ENCODE data around the gene RYK.
"Not testable (repeated sequence)": the region's sequence is repeated elsewhere in the genome, so short reads cannot be mapped to it uniquely, and the experiment has no call there.

Gene RYK

DNA sequence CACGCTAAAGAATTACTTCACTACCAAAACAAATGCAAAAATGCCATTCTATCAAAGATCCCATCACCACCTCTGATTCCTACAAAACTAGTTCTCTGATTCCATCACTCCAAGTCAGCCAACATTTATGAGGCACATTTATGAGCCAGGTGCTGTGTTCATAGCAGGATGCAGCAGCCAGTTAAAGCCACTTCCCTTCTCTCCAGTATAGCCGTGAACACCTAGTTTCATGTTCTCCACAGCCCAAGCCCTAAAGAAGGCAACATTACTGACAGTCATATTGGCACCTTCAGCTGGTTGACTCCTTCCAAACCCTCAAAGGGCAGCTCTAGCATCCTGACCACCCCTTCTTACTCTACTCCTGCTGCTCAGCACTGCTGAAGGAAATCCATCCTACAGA, 36.4 kb downstream of the RYK start:
- no peak for DNase-seq

DNA sequence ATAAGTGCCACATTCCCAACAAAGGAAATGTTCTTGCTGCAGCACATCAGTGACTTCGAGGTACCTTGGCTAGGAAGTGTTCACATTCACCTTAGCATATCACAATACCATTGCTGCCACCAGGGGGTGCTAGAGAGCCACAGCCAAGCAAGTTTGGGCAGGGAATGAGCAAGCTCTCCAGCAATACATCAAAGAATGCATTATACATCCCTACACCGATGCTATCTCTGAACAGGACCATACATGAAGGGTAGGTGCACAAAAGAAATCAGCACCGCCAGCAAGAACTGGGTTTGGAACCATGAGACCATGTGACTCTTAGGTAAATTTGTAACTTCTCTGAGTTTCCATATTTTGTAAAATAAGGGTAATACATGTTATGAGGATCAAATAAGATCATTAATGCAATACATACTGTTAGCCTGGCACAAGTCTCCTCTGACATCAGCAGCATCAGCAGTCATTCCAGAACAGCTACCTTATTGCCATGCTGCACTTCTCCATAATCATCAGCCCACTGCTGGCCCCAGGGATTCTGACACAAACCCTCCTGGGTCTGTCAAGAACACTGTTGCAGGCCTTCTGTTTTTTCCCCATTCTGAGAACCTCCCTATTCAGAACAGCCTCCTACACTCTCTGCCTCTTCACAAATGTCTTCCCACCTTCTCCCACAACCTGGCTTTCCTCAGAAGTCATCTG, 37.5 kb downstream of the RYK start:
- peak; percentile 38 for DNase-seq

DNA sequence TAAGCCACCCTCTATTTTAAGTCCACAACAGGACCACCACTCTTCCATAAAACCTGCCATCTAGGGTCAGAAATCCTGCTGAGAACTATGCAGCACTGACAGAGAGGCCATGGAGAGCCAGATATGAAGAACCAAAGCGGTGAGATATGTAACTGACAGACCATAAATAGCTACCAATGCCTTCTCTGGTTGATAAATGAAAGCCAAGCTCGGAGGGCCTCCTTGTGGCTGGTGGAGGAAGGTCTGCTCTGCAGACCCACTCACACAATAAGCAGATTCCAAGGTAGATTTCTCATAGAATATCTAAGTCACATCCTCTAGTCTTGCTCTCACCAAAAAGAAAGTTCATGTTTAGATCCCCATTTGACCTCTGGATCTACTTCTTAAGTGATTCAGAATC, 38.9 kb downstream of the RYK start:
- DNase-seq: no peak

DNA sequence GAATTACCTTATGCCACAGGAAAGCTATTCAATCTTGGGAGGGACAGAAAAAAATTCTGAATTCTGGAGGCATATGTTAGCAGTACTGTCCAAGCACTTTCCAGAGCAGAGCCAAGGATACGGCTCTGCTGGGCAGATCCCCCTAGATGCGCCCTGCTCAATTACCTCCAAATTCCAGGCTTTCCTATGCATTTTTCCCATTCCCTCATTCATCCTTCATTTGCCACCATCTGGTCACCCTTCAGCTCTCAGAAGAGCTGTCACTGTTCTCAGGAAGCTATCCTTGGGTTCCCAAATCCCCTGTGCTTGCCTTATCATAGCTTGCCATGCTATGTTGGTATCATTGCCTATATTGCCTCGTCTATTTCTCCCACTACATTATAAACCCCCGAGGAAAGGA, 45.2 kb downstream of the RYK start:
- DNase-seq: no peak

DNA sequence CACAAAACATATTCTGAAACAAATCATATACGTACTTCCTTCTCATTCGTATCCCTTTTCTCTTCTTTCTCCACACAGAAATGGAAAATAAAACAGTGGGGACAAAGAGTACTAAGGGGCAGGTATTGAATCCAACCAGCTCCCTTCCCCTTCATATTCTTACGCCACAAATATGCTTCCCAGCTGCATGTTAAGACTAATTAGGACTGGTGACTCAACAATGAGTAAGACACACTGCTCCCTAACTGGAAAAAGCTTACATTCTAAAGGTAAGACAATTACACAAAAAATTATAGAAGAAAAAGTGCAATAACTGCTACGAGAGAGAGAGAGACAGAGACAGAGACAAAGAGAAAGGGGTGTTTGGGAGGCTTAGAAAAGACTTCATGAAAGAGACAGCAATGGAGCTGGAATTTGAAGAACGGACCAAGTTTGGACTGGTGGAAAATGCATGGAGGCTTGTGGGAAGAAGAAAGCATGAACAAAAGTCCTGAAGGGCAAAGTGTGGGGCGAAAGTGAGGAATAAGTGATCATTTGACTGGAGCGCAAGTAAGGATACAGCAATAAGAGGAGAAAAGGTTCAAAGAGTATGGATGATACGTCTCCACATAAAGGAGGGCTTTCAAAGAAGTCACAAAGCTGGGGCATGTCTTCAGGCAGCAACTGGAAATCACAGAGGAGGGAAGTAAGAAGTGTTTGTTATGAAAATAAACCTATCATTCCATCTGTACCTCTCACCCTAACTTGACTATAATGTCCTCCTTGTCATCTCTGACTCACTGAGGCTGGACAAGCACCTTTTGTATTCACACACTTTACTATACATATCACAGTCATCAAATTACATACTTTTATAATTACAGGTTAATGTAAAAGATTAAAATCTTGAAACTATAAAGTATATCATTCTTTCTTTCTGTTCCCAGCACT, 49.2 kb downstream of the RYK start:
- DNase-seq: no peak

DNA sequence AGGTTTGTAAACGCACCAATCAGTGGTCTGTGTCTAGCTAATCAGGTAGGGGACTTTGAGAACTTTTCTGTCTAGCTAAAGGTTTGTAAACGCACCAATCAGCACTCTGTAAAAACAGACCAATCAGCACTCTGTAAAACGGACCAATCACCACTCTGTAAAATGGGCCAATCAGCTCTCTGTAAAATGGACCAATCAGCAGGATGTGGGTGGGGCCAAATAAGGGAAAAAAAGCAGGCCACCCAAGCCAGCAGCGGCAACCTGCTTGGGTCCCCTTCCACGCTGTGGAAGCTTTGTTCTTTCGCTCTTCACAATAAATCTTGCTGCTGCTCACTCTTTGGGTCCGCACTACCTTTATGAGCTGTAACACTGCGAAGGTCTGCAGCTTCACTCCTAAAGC, 50.8 kb downstream of the RYK start:
- not testable (repeated sequence) for DNase-seq

DNA sequence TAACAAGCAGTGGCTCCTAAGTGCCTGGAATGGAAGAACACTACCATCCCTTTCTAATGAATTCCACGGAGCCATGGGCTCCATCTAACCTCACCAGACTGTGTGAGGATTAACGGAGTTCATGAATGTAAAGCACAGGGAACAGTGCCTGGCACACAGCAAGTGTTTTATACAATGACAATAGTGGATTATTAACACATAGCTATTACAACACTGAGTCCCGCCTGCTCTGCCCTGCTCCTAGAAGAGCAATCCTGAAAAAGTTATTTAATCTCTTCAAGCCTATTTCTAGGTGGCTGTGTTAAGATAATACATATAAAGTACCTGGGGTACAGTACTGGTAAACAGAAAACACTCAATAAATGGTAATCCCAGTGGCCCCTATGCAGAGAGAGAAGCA, 51.4 kb downstream of the RYK start:
- DNase-seq: no peak

DNA sequence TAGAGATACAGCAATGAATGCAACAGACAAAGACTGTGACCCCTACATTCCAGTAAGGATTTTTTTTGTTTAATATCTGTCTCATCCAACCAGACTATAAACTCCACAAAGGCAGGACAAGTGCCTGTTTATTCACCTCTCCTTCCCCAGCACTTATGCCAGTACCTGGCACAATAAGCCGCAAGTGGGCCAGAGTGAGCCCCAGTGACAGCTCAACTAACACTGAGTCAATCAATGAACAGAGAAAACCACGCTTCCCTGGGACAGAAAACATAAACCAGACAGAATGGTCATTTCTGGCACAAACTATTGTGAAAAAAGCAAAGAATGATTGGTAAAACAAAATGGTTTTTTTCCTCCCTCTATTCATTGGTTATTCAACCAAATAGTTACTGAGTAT, 52.2 kb downstream of the RYK start:
- no peak for DNase-seq

DNA sequence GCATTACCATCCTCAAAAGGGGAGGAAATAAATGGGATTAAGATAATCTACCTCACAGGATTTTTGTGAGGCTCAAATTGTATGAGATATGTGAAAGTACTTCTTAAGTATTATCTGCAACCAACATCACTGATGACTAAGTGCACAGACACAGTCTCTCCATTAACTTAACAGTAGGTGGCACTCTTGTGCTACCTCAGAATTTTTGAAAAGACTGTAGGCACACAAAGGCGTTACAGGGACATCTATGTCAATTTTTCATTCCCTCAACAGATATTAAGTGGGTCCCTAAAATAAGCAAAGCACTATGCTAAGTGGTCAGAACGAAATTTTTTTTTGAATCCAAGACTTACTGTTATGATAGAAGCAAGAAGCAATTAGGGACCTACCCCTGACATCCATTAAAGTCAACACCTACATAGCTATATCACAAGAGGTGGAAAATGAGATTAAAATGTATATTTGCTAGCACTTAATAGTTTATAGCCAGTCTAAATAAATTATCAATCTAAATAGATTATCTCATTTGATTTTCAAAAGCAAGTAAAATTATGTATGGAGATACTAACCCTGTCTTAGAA, 52.9 kb downstream of the RYK start:
- DNase-seq: no peak

DNA sequence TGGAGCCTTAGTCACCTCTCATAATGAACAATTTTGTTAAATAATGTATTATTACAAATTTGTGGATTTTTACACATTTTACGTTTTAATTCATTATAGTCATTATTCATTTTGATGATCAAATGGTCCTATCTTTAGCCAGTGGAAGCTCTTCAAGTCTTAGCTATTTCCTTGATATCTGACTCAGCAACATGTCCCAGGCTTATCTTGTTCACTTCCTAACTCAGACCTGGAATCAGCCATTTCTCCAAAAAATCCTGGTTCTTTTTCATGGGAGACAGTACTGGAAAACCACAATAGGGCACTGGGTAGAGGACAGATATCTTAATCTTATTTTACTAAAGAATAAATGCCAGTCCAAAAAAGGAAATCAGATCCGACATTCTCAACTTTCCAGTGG, 56.4 kb downstream of the RYK start:
- DNase-seq: no peak

DNA sequence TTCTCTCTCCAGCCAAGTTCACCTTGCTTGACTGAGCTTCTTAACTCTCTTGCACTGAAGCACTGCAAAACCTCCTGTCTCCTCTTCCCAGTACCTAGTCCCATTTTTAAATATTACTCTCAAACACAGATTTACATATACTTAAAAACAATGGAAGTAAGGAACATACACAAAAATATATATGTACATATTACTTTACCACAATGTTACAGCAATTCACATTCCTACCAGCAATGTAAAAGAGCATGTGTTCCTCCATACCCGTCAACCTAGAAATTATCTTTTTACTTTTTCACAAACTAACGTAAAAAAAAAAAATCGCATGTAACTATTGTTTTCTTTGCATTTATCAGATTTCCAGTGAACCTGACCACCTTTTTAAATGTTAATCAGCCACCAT, 60.4 kb downstream of the RYK start:
- DNase-seq: no peak

DNA sequence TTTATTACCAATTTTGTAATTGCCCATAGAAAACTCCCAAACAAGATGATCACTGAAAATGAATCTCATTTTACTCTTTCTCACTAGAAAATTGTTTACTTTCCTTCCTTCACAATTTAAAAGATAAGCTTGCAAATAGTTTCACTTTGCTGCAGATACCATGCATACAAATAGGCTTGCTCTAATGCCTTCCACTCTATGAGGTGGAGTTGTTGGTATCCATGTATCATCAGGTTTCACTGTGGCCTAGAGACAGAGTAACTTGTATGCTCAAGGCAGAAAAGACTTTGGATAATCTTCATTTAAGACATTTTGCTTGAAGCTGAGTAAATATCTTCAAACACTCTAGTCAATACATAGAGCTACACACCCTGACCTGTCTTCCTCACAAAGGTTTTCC, 60.8 kb downstream of the RYK start:
- no peak for DNase-seq

DNA sequence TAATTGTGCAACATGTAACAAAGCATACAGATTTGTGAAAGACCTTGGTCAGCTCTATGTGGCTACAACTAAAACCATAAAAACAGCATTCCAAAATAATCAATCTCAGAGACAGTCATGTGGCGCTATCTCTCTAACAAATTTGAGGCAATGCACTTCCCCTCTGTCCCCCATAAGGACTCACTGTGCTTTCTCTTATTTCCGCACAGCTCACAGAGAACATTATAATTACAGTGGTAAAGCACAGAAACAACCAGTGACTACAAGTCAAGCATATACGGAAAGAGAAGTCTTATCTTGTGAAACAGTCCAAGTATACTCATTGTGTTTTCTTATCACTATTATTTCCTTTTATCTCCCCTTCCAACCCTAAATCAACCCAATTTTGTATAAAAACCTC, 64.3 kb downstream of the RYK start:
- no peak for DNase-seq

DNA sequence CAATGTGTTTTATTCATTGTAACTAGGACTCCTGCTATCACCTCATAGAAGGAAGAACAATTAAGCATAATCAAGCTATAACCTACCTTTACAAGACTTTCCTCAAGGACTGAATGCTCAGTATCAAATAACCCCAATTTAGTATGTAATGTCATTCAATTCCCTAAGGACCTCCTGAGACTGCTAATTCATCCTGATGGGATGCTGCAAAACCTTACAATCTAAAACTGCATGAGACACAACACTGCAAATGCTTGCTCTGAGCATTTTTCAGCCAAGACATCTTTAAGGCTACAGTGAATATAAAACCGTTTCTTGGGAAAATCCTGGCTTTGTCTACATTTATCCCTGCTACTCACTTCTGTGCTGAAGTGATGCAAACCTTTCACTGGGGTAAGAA, 69.9 kb downstream of the RYK start:
- no peak for DNase-seq

DNA sequence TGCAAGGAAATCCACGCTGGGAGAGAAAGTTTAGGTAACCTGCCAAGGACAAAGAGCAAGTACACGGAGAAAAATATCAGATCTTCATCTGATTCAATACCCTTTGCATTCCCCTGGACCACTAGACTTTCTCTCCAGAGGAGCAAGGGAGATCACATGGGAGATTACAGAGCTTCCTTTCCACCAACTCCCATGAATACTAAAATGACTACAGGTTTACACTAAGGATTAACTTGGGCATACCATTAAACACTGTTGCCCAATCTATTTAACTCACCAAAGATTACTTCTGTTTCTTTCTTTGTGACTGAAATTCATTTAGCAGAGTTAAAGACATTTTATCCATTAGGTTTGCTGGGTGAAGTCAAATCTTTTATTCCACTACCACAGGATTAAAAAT, 71.2 kb downstream of the RYK start:
- DNase-seq: no peak

DNA sequence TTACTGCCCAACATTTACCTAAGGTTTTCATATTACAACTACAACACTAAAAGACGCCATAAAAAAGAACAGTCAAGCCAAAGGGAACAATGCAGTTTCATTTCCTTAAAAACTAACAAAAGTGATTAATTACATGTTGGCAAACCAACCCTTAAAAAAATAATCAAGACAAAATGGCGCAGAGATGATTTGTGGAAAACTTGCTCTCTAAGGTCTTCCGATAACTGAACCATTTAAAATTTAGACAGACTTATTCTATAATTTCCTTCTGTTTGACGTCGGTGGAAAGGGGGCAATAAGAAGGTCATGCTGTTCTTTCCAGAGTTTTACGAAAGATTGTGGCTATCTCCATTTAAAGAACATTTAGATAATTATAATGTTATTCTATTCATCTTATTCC, 87.6 kb downstream of the RYK start:
- DNase-seq: no peak

DNA sequence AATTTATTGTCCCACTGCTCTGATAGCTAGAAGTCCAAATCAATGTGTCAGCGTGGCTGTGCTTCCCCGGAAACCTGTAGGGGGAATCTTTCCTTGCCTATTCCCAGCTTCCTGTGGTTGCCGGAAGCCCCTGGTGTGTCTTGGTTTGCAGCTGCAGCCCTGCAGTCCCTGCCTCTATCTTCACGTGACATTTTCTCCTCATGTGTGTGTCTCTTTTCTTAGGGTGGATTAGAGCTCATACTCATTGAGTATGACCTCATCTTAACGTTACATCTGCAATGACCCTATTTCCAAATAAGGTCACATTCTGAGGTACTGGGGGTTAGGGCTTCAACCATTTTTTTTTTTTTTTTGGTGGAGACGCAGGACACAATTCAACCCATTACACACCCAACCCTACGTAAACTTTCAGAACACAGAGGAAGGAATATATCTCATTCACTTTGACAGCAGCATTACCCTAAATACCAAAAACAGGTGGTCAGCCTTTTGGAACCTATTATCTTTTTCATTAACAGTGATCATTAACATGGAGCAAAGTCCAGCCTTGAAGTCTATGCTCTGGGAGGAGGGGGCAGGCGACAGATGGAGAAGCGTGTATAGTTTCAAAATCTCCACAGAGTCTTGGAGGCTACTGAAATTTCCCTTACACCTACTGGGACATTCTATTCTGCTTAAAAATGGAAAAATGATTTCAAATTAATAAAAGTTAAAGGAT, 88.6 kb downstream of the RYK start:
- DNase-seq: no peak

DNA sequence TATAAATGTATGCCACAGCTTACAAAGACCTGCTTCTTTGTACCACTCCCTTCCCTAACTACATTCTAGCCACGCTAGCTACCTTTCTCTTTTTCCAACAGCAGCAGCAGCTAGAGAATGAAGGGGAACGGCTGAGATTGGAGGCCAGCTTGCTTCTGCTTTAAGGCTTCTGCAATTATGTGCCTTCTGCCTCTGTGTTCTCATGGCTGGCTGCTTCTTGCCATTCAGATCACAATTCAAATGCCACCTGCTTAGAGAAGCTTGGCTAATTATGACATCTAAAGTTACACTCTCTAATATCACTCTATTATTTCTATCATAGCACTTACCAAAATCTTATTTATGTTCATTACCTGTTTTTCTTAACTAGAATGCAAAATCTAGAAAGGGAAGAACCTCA, 95.2 kb downstream of the RYK start:
- no peak for DNase-seq

DNA sequence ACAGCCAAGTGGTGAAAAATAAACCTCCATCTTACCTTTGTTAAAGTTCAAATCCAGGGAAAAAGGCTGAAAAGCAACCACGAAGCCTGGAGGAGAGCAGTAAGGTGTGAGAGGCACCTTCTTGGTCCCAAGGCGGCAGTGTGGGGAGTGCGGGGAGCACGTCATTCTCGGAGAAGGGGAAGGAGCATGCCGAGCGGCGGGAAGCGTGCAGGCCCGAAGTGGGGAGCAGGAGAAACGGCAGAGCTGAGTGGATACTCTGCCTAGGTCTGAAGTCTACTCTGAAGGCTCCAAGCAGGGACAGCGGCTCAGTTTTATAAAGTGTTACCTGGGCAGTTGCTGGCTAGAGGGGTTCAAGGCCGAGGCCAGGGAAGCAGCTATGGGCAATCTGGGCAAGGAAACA, 96.9 kb downstream of the RYK start:
- DNase-seq: no peak

DNA sequence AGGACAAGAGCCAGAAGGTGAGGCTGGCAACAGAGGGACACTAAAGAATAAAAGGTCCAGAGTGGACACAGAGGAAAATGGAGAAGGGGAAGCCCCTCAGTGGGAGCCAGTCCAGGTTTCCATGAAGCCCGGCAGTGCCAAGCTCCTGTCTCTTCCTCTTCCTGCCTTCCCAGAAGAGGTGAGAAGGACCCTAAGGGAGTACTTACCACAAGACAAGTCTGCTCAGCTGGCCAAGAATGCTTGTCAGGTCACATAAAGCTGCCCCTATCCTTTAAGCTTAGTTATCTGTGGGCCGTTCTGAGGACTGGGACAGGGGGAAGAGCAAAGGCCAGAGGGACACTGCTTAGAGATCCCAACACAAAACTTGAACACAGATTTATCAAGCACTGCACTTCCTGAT, 100.2 kb downstream of the RYK start:
- DNase-seq: no peak

DNA sequence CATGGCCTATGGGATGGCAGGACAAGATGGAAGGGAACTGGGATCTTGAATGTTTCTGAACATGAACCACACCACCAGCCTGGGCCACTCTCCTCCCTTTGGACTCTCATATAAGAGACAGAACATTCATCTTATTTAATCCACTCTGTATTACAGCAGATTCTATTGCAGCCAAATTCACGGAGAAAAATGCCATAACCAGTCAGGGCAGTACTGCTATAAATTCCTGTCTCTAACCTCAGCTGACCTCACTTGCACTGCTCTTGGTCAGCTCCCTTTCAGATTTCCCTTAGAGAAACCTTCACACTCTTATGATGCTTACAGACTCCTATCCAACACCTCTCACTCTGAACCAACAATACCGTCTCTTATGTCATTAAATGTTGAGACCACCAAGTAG, 101.4 kb downstream of the RYK start:
- no peak for DNase-seq

DNA sequence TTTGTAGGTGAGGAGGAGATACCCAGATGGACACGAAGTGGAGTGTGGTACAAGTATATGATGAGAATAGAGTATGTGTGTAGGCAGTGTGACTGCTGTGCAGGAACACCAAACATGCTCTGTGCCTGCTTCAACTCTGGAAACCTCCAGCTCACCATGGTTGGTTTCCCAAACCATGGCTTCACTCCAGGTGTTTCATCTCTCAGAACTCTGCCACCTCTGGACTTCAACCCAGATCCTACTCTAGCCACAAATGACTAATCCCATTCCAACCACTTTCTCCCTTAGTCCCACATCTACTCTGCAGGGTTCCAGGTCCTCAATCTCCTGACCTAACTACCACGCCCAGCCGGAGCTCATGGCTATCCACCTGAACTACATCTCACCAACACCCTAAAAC, 102.1 kb downstream of the RYK start:
- DNase-seq: no peak

DNA sequence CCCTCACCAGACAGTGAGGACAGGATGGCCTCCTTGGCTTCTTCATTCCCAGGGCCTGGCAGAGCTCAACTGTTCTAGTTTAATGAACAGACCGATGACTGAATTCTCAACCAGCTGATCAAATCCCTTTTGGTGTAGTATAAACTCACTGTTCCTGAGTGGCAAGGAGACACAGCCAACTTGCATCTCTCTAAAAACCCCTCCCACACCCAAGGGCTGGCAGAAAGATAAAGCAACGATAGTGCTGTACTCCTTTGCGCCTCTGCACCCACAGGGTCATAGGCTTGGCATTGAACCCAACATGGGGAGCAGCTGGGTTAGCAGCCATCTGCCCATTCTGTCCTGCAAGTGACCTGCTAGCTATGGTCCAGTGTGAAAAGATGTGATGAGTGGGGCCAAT, 103.2 kb downstream of the RYK start:
- DNase-seq: no peak

DNA sequence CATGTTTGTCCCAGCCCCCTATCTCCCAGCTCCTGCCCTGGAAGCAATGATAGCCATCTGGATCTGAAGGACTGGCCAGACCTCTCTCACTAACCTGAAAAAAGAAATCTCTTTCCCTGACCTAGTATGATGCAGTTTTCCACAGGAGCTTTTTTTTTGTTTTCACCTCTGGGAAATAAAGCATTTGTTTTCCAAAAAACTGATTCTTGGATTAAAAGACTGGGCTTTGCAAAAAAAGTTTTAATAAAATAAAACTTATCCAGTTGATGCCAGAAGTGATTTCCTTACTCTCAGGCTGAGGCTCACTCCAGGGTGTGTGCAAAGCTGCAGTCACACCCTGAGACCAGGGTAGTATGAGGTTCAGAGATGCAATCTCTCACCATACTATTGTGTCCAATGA, 104.0 kb downstream of the RYK start:
- DNase-seq: no peak

Measured in NCI-H1048 (cell line).